Dendritic cell treated with granulocyte-macrophage colony-stimulating factor and Interleukin-4, amounts not matched to agents 40 ng/mL and 50 ng/mL, for 4 days (primary cell): ENCODE measurements around the gene AADACL2.

ENCODE experiments used
- H3K27ac Mint-ChIP-seq: one replicate; pipeline ENCODE4 v1.8.0; 2022; ENCODE audit warnings: mild to moderate bottlenecking, mixed read lengths
- H3K27me3 Mint-ChIP-seq: one replicate; pipeline ENCODE4 v1.8.0; 2022; ENCODE audit warnings: mild to moderate bottlenecking, mixed read lengths
- H3K36me3 Mint-ChIP-seq: one replicate; pipeline ENCODE4 v1.8.0; 2022; ENCODE audit warnings: low read depth, mixed read lengths
- H3K4me1 Mint-ChIP-seq: one replicate; pipeline ENCODE4 v1.8.0; 2022; ENCODE audit warnings: low read depth, mixed read lengths
- H3K4me3 Mint-ChIP-seq: one replicate; pipeline ENCODE4 v1.8.0; 2022; ENCODE audit warnings: mild to moderate bottlenecking, moderate library complexity, mixed read lengths
- H3K9me3 Mint-ChIP-seq: one replicate; pipeline ENCODE4 v1.8.0; 2022; ENCODE audit warnings: mixed read lengths
- intact Hi-C: fragments of 100-400 bp; cut with micrococcal nuclease; formaldehyde crosslinking; loops from one replicate; pipeline ENCODE4 v1.15.0; 2022

The AADACL2 gene

DNA sequence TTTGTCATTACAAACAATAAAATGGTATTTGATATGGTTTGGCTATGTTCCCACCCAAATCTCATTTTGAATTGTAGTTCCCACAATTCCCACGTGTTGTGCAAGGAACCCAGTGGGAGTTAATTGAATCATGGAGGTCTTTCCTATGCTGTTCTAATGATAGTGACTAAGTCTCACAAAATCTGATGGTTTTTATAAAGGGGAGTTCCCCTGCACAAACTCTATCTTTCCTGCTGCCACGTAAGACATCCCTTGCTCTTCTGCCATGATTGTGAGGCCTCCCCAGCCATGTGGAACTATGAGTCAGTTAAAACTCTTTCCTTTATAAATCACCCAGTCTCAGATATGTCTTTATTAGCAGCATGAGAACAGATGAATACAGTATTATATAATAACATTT, 64.7 kb downstream of the AADACL2 start:
- Mint-ChIP-seq H3K27me3 (no peaks in the 10 kb centered on the region), H3K27ac (no peak overlapping the region), H3K9me3 (no peaks in the 10 kb centered on the region), H3K4me1 (no peaks in the 10 kb centered on the region), H3K36me3 (no peaks in the 10 kb centered on the region), H3K4me3 (no peak overlapping the region)
- intact Hi-C loops, result no loop called here

DNA sequence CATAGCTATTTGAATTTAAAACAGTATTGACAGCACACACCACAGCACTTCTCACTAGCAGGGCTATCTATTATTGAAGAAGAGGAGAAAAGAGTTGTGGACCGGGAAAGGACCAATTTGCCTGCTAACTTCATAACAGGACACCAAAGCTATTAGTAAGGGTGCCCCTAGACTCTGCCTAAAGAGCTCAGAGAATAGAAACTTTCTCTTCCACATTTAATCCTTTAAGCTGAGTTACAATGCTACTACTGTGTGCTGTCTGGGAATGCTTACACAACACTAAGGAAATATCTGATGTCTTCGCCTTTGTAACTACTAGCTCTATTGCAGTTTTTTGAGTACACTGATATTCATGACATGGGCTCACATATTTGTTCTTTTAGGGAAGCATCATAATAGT, 66.7 kb downstream of the AADACL2 start:
- intact Hi-C loops, result no loop called here
- H3K27ac Mint-ChIP-seq, result no peak overlapping the region
- H3K27me3 Mint-ChIP-seq, result no peaks in the 10 kb centered on the region
- H3K4me3 Mint-ChIP-seq, result no peak overlapping the region
- no peaks in the 10 kb centered on the region for H3K36me3 Mint-ChIP-seq
- H3K4me1 Mint-ChIP-seq, result no peaks in the 10 kb centered on the region
- no peaks in the 10 kb centered on the region for H3K9me3 Mint-ChIP-seq

DNA sequence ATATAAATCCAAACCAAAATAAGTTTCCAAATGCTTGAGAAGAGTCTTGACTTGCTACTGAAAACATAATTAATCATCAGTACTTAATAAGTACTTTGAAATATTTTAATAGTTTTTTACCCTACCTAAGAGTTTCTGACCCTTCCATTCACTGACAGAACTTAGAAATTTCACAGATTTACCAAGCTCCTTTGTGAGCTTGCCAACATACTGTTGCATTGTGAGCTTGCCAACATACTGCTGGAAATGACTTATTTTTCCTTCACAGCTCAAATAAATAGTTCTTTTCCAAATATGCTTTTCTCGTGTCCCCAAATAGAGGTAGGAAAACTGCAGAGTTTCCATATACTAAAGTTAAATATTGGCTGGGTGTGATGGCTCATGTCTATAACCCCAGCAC, 70.5 kb downstream of the AADACL2 start:
- Mint-ChIP-seq H3K4me1 (no peaks in the 10 kb centered on the region), H3K27ac (no peak overlapping the region), H3K9me3 (peaks cover 26% of the 10 kb centered on the region), H3K36me3 (no peaks in the 10 kb centered on the region), H3K4me3 (no peak overlapping the region), H3K27me3 (no peaks in the 10 kb centered on the region)
- intact Hi-C loops, result no loop called here

DNA sequence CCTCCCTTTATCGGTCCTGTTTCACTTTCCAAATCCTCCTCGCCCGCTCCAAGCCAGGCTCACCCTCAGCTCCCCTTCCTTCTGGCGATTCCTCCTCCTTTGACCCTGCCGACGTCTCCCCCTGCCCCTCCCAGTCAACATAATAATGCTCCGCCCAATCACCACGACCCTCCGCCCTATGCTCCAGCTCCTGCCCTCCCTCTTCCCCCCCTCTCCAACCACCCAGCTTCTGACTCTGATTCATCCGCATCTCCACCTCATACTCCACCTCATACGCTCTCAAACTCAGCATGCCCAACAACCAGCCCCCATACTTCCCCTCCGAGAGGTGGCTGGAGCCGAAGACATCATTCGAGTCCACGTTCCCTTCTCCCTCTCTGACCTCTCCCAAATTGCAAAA, 73.1 kb downstream of the AADACL2 start:
- H3K9me3 Mint-ChIP-seq, result peaks cover 26% of the 10 kb centered on the region

More for the DNA sequence above, 73.1 kb downstream of the AADACL2 start:
- H3K36me3 Mint-ChIP-seq, result no peaks in the 10 kb centered on the region
- H3K27me3 Mint-ChIP-seq, result no peaks in the 10 kb centered on the region
- intact Hi-C loops, result no loop called here
- H3K4me1 Mint-ChIP-seq, result no peaks in the 10 kb centered on the region
- no peak overlapping the region for H3K4me3 Mint-ChIP-seq
- H3K27ac Mint-ChIP-seq, result no peak overlapping the region
